Bronchial epithelial cell (primary cell): ENCODE data around the gene CHMP4A. TPM values are rescaled to one million over a fixed set of nuclear protein-coding genes. Genes with fewer than 3 reads are reported as not detected.
"Not testable (repeated sequence)": the region's sequence is repeated elsewhere in the genome, so short reads cannot be mapped to it uniquely, and the experiment has no call there.

Source experiments
- DNase-seq: peaks from one replicate; pipeline ENCODE4 v3.0.0-alpha.2; 2010; ENCODE audit warnings: low read depth
- FAIRE-seq: peaks from 2 replicates; lab custom pipeline; 2011; peaks lifted over from hg19 to GRCh38; lab: Jason Lieb, UNC
- H3K27me3 ChIP-seq: 2 replicates; pipeline ENCODE4 v1.5.1; 2011; ENCODE audit warnings: low read length; ENCODE audit not compliant: control insufficient read depth, insufficient read depth
- H3K36me3 ChIP-seq: 2 replicates; pipeline ENCODE4 v1.5.1; 2011; ENCODE audit warnings: low read length; ENCODE audit not compliant: control insufficient read depth, insufficient read depth
- H3K4me3 ChIP-seq: 2 replicates; pipeline ENCODE4 v1.5.1; 2011; ENCODE audit warnings: mild to moderate bottlenecking, low read depth, low read length, control low read depth
- CTCF ChIP-seq: IDR thresholded peaks from 2 replicates; pipeline ENCODE4 v1.5.1; 2011; ENCODE audit warnings: mild to moderate bottlenecking, moderate library complexity, low read length, control low read depth, inconsistent platforms; ENCODE audit not compliant: insufficient read depth, severe bottlenecking
- total RNA-seq: library from RNA; depleted of rRNA; stranded (reverse); fragments of >200 nt; gene quantifications from 2 replicates; pipeline ENCODE4 v1.2.1, GENCODE V29; 2014

The CHMP4A gene
- total RNA-seq, 1 donor from 2014 or later, result 69.8 TPM

- DNase-seq, result no peak
- no peak for FAIRE-seq
- Histone ChIP-seq H3K27me3 (no peaks in the 10 kb centered on the region), H3K4me3 (no peak overlapping the region), H3K36me3 (peaks cover 1% of the 10 kb centered on the region)
- TF ChIP-seq CTCF, result no peak
These were observed 6.2 kb upstream of the CHMP4A start for GRCh38 chr14:24219521-24219920.

GRCh38 chr14:24219080-24219479 lies 5.8 kb upstream of the CHMP4A start:
- FAIRE-seq (no peak), DNase-seq (no peak)
- H3K27me3 ChIP-seq, result no peaks in the 10 kb centered on the region
- no peak for TF ChIP-seq CTCF
- no peak overlapping the region for H3K4me3 ChIP-seq
- H3K36me3 ChIP-seq, result peaks cover 1% of the 10 kb centered on the region

GRCh38 chr14:24216876-24217275 lies 3.6 kb upstream of the CHMP4A start:
- FAIRE-seq, H3K27me3 ChIP-seq, H3K36me3 ChIP-seq, DNase-seq, H3K4me3 ChIP-seq: not testable (repeated sequence)

GRCh38 chr14:24216345-24216699 lies 3.0 kb upstream of the CHMP4A start:
- no peak overlapping the region for H3K4me3 ChIP-seq
- peaks cover 3% of the 10 kb centered on the region for H3K36me3 ChIP-seq
- no peak for FAIRE-seq
- DNase-seq, result no peak
- no peak for TF ChIP-seq CTCF
- H3K27me3 ChIP-seq, result no peaks in the 10 kb centered on the region

GRCh38 chr14:24215495-24216344 lies 2.4 kb upstream of the CHMP4A start, which contains the start of gene MDP1:
TSS of gene MDP1 (minus strand) at chr14:24216066. CDS start at chr14:24215955, 111 bp downstream.
- FAIRE-seq, result no peak
- no peaks in the 10 kb centered on the region for H3K27me3 ChIP-seq
- peak within 1 kb of the TSS; percentile 78 for H3K4me3 ChIP-seq
- TF ChIP-seq CTCF, result peak; percentile 72
- peak; percentile 80 for DNase-seq
- peaks cover 4% of the 10 kb centered on the region for H3K36me3 ChIP-seq

- Histone ChIP-seq H3K4me3 (peak overlapping the region; percentile 69), H3K27me3 (no peaks in the 10 kb centered on the region), H3K36me3 (peaks cover 16% of the 10 kb centered on the region)
- no peak for TF ChIP-seq CTCF
- no peak for FAIRE-seq
- no peak for DNase-seq
These were observed 776 bp upstream of the CHMP4A start for GRCh38 chr14:24213866-24214662.
